Astrocyte of the hippocampus (primary cell): ENCODE measurements around the gene SUCLA2.
"Not testable (repeated sequence)": the region's sequence is repeated elsewhere in the genome, so short reads cannot be mapped to it uniquely, and the experiment has no call there.

Experiments
- DNase-seq: peaks from one replicate; pipeline ENCODE4 v3.0.0; 2011; ENCODE audit warnings: low read depth, low spot score

SUCLA2 gene

DNA sequence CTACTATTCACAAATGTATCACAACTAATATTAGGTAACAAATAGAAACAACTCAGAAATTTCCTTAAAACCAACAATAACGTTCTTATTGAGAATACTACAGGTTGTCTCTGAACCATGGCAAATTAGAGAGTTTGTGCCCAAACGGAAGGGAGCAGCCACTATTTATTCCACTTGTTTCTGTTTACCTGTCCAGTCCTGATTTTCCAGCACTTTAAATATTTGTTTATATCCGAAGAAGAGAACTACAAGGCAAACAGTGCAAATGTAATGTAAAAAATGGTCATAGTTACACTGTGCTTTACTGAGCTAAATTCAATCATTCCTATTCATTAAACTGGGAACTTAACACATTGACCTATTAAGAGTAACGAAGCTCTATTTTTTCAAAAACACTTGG is 9.2 kb downstream of the SUCLA2 start:
- DNase-seq: no peak

DNA sequence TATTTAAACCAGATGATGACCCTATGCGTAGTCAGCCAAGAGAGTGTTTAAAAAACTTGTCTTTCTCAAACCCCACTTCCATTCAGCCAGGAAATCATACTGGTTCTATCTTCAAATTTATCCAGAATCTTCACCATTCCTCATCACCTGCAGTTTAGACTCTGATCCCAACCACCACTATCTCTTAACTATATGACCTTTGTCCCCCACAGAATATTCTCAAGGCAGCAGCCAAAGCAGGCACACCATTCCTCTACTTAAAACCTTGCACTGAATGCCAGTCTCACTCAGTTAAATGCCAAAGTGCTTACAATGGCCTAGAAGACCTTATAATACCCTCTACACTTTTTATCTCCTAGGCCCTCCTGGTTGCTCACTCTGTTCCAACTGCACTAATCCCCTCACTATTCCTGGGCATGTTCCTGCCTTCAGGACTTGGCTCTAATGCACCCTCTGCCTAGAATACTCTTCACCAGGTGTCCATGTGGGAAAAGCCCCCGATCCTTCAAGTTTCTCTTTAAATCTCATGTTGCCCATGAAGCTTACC is 10.1 kb downstream of the SUCLA2 start:
- DNase-seq: no peak

DNA sequence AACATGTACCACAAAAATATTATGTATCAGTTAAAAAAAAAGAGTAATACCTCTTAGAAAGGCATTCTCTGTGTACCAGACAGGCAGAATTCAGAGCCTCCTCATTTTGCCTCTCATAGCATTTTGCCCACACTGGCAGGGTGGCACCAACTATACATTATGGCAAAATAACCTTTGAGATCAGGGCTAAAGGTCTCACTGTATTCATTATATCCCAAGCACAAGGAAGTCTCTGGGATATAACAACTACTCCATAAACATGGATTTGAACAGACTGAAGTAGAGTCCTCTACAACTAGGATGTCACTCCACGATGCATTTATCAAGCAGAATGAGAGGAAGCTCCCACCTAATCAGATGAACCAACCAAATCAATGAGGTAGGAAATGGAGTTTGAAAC is 10.6 kb downstream of the SUCLA2 start:
- DNase-seq: no peak

DNA sequence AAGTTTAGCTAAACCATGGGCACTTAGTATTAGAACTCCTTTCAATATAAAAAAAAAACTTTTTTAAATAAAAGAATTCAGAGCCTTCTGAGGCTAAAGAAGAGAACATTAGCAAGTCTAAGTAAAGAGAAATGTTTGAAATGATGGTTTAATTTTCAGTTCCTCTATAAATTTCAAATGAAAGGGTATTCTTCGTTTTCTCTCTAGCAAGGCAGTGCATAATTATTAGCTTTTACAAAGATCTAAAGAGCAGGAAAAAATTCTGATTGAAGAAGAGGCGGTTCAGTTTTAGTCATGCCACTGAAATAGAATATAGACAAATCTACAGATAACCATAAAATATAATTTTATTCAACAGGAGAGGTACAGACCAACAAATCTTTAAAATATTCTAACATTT is 18.0 kb downstream of the SUCLA2 start:
- DNase-seq: no peak

DNA sequence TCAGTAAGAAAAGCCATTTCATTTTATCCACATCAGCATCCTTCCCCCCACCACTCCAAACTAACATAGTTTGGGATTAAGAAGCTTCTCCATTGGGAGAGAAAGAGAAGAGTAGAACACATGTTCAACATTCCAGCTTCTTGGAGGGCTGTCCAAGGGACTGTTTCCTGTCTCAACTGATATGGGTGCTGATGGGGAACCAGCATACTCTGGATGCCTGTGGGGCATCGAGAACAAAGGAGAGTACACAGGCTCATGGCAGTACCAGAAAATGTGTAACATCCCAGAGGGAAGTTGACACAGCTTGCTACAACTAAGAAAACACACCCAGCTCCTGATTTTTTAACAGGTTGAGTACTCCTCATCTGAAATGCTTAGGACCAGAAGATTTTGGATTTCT is 24.7 kb downstream of the SUCLA2 start:
- peak; percentile 68 for DNase-seq

DNA sequence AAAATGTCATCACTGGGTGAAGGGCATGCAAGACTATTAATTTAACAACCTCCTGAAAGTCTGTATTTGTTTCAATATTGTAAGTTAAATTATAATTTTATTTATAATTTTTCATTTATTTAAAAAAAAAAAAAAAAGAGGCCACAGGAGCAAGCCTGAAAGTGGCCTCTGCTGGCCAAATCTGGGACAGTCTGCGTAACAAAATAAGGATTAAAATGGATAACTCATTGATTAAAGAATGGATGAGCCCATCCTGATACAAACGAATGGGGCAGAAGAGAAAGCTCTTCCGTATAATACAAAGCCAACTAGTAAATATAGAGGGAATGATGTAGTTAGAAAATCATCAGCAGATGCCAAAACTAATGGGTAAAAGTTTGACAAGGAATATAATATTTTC is 36.2 kb downstream of the SUCLA2 start:
- no peak for DNase-seq

DNA sequence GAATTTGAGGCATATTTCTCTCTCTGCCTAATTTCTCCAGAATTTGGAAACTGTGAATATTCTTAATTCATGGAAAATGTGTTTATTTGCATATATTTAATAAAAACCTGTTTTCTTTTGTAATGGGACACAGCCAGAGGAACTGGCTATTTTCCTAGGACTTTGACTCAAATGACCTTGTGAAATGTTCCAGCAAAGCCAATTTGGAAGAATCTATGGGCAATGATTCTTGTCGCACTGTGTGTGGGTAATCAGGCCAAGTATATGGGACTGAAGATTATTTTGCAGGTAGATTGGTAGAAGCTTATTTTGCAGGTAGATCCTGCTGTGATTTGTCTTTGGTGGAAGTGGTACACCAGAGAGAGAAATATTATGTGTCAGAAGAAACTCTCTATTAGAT is 38.8 kb downstream of the SUCLA2 start:
- no peak for DNase-seq

DNA sequence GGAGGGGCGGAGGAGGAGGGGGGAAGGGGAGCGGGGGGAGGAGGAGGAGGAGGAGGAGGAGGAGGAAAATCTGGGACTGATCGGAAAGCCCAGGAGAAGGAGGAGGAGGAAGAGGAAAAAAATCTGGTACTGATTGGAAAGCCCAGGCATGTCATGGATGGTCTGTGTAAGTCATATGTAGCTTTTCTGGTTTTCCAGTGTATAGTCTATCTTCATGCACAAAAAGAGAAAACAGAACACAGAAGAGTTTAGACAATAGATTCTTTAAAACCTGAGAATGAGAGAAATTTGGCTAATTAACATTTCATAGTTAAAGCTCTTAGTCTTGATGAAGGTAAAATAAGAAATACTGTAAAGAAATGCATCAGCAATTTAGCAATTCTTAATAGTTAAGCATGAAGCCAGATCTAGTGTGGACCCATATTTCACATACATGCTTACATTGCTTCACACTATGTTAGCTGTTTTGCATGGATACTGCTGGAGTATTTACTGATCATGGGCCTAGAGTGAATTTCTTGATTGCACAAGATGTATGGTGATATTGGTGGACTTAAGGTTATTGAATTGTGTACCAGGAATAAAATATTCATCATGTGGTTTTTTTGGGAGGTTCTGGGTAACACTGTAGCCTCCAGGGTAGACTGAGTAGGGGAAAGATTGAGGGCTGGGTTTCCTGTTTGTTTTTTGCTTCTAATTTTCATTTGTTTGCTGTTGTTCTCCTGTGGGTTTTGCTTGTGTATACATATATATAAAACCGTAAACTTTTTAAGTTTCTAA is 41.4 kb downstream of the SUCLA2 start:
- no peak for DNase-seq

DNA sequence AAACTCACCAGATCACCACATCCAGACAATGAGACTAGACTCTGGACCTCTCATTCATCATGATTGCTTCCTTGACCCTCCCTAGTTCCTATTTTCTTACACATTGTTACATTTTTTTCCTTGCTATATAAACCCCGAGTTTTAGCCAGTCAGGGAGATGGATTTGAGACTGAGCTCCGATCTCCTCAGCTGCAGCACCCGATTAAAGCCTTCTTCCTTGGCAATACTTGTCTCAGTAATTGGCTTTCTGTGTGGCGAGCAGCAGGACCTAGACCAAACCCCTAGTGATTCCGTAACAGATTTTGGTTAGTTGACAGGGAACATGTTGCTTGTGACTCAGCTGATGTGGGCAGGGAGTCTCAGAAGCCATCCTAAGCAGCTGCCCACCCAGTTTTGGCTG is 44.0 kb downstream of the SUCLA2 start:
- DNase-seq: no peak

DNA sequence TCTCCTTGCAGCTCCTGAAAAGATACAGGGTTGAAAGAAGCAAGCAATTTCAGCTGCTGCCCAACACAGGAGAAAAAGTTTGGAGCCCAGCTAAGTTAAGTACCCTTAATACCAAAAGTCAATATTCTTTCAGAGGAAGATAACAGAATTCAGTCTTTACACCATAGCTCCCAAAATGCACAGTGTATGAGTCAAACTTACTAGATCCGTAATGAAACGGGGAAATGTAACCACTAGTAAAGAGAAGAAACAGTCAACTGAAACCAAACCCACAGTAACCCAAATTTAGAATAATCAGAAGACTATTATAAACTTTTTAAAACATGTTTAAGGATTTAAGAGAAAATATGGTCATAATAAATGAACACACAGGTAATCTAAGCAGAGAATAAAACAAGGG is 45.2 kb downstream of the SUCLA2 start:
- no peak for DNase-seq

DNA sequence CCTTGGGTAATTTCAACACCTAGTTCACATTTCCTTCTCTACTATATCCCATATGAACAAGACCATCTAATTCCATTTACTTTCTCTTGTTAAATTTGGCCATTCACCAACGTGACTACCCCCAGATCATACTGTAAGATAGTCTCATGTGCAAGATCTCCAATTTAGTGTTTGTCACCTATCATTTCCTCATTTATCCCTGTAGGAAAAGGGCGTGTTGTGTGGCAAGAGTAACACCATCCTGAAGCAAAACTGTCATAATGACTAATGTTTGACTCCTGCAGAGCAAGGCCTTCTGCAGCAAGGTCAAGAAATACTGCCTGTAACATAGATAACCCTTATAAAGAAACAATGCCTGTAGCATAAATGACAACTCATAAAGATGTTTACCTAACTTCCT is 51.3 kb downstream of the SUCLA2 start:
- no peak for DNase-seq

DNA sequence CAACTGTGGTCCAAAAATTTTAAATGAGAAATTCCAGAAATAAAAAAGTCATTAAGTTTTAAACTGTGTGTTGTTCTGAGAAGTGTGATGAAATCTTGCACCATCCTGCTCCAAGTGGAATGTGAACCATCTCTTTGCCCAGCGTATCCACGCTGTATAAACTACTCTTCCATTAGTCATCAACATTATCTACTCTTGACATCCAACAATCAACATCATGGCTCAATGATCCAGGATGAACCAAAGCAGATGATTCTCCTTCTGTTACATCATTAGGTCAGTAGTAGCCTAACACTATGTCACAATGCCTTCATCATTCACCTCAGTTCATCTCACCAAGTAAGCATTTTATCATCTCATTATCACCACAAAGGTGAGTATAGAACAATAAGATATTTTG is 55.3 kb downstream of the SUCLA2 start:
- no peak for DNase-seq

DNA sequence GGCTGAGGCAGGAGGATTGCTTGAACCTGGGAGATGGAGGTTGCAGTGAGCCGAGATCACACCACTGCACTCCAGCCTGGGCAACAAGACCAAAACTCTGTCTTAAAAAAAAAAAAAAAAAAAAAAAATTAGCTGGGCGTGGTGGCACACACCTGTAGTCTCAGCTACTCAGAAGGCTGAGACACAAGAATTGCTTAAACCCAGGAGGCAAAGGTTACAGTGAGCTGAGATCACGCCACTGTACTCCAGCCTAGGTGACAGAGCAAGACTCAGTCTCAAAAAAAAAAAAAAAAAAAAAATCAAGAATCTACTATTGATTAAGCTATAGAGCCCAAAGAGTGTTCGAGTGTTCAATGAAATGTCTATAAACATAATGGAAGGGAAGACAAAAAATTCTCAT is 55.9 kb downstream of the SUCLA2 start:
- DNase-seq: not testable (repeated sequence)

DNA sequence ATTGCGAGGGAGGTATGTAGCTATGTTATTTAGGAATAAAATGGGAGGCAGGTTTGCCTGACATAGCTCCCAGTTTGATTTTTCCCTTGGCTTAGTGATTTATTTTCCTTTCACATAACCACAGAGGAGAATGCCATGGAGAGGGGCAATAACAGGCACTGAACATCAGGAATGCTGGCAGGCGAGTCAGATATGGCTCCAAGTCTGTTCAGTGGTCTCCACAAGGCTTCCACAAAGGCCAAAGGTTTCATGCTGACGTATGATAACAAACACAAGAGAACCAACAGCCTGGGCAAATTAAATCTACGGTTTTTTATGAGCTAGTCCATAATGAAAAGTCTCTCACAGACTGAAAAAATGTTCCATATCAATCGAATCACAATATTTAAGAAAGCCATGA is 66.7 kb downstream of the SUCLA2 start:
- peak; percentile 93 for DNase-seq

DNA sequence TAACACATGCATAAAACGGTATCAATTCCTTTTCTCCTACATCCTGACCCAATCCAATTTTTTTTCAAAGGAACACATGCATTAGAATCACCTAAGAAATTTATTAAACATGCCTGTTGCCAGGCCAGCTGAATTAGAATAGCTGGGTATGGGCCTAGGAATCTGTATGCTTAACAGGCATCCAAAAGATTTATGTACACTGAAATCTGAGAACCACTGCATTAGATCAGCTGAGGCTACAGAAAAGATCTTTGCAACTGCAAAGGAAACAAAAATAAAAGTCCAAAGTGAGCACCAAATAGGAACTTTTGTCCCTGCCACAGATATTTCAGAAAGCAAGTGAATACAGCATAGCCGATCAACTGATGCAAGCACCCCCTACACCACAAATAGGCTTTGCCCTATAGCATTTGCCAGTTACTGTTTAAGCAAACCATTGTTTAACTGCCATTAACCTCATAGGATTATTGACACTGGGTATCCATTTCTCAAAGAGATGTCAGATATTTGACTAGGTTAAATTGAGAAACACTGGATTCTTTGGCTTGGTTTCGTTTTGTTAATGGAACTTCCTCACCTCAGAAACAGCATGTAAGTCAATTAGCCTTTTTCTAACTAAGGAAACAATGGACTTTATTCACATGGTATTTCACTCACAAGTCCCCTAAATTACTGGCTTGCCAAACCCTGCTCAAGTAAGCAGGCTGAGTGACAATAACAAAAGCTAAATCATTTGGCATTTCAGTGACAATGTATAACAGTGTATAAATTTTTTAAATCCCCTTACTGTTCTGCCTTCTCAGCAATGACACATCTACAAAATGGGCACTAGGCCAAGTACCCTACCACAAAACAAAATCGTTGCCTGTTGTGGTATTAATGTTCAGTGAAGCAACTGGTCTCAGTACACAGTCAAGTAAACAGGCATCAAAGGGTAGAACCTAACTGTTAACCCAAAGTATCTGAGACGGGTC is 67.8 kb downstream of the SUCLA2 start:
- DNase-seq: peak; percentile 90

DNA sequence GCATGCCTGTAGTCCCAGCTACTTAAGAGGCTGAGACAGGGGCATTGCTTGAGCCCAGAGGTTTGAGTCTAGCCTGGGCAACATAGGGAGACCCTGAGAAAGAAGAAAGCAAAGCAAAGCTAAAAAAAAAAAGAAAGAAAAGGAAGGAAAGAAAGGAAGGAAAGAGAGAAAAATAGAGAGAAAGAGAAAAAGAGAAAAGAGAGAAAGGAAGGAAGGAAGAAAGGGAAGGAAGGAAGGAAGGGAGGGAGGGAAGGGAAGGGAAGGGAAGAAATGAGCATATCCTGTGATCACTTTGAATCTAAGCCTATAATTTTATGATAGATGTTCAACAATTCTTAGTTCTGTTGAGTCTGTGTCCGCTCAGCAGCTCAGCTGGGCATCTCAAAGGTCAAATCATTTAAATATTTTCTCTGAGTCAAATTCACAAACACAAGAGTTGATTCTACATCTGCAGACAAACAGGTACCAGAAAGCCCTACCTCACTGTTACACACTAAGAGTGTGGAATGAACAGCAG is 70.4 kb downstream of the SUCLA2 start:
- DNase-seq: no peak

DNA sequence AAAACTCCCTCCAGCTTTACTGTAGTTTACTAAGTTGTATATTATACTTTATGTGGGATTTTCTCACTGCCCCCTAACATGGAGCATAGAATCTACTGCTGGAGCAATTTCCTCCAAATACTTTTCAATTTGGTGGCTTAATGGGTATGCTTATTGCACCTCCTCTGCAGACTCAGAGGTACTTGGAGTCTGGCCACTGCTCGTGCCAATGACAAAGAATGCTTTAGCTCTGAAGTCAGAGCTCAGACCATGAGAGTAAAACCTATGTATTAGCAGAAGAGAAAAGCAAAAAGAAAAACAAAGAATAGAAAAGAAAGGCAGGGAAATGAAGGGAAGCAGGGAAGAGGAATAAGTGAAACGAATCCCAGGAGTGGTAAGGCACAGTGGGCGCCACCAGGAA is 71.9 kb downstream of the SUCLA2 start:
- peak; percentile 64 for DNase-seq

DNA sequence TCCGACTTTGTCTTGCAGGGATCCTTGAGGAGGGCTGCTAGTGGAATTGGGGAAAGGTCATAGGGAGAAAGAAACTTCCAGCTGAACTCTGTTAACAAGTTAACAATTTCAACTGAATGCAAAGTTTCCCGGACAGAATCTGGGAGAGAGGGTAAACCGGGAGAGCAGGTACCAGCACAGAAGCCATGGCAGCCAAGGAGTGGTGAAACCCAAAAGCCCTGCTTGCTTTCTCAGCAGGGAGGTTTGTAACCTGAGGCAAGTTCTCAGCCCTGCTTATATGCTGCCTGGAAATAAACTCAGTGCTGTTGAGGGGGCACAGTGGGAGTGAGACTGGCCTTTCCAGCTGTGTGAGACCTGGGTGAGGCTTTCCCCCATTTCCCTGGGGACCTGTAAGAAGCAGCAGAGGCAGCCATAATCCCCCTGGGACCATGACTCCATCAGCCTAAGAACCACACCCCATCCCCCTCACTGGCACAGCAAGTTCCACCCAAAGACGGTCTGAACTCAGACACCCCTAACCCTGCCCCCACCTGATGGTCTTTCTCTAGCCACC is 84.0 kb downstream of the SUCLA2 start:
- no peak for DNase-seq

DNA sequence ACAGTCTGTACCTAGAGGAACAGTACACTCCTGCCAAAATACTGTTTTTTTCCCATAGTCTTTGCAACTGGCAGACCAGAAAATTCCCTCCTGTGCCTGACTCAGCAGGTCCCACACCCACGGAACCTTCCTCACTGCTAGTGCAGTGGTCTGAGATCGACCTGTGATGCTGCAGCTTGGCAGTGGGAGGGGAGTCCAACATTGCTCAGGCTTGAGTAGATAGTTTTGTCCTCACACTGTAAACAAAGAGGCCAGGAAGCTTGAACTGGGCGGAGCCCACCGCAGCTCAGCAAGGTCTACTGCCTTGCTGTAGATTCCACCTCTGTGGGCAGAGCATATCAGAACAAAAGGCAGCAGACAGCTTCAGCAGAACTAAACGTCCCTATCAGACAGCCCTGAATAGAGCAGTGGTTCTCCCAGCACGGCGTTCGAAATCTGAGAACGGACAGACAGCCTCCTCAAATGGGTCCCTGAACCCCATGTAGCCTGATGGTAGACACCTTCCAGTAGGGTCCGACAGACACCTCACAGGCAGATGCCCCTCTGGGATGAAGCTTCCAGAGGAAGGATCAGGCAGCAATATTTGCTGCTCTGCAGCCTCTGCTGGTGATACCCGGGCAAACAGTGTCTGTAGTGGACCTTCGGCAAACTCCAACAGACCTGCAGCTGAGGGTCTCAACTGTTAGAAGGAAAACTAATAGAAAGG is 92.7 kb downstream of the SUCLA2 start:
- peak; percentile 42 for DNase-seq

DNA sequence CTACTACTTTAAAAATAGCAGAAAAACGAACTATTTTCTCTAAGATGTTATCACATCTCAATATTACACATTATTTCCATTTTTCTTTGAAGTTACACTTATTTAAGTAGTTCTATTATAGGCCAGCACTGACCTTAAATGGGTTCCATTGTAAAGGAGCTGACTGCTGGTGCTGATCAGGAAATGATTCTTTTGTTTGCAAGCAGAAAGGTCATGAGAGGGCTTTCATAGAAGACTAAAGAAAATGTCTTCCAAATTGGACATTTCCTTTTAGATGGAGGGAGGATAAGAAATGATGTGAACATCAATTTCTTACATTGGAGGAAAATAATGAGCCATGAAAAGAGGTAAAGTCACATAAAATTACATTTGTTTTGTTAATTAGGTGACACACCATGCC is 96.2 kb downstream of the SUCLA2 start:
- DNase-seq: no peak

DNA sequence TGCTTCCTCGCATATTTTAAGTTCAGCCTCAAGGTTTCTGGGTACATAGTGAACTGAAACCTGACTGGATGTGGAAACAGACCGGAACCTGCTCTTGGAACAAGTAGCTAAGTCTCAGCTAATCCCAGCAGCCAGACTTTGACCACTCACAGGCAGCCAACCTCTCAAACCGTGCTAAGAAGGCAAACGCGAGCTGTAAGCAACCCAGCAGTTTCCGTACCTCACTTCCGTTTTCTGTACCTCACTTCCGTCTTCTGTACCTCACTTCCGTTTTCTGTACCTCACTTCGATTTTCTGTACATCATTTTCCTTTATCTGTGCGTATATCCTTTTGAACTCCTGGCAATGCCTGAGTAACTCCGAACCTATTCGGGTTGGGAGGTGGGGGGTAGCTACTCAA is 96.8 kb downstream of the SUCLA2 start:
- no peak for DNase-seq
